Stimulated activated effector memory CD8-positive, alpha-beta T cell treated with anti-CD3 and anti-CD28 coated beads, Interleukin-12 subunit alpha, Interleukin-12 subunit beta, amount 100 ng/mL, for 72 hours (primary cell): Measurements from ENCODE around the gene CALHM4.

Source experiments
- ATAC-seq: fragments of 150-1000 bp; cut with Tn5 transposase; 2 replicates; pipeline ENCODE4 v1.10.0; 2021
- DNase-seq, 2 donors: peaks; one replicate each; pipeline ENCODE4 v3.0.0; 2021 to 2022; ENCODE audit warnings: low spot score in 2 of 2
- H3K27ac Mint-ChIP-seq: one replicate; pipeline ENCODE4 v1.8.0; 2022; ENCODE audit warnings: mild to moderate bottlenecking, mixed read lengths
- H3K36me3 Mint-ChIP-seq: one replicate; pipeline ENCODE4 v1.8.0; 2022; ENCODE audit warnings: mild to moderate bottlenecking, mixed read lengths
- H3K4me1 Mint-ChIP-seq: one replicate; pipeline ENCODE4 v1.8.0; 2022; ENCODE audit warnings: mixed read lengths
- H3K4me3 Mint-ChIP-seq: one replicate; pipeline ENCODE4 v1.8.0; 2022; ENCODE audit warnings: mild to moderate bottlenecking, mixed read lengths
- H3K9me3 Mint-ChIP-seq: one replicate; pipeline ENCODE4 v1.8.0; 2022; ENCODE audit warnings: mixed read lengths

CALHM4 gene

GRCh38 chr6:116562019-116562403 lies 8.5 kb downstream of the CALHM4 start:
- Mint-ChIP-seq H3K36me3 (no peaks in the 10 kb centered on the region), H3K9me3 (no peaks in the 10 kb centered on the region), H3K4me1 (no peaks in the 10 kb centered on the region), H3K27ac (no peak overlapping the region), H3K4me3 (no peak overlapping the region)
- DNase-seq (no peak), ATAC-seq (no peak)

GRCh38 chr6:116562614-116563013 lies 9.1 kb downstream of the CALHM4 start:
- no peaks in the 10 kb centered on the region for H3K36me3 Mint-ChIP-seq
- H3K4me1 Mint-ChIP-seq, result no peaks in the 10 kb centered on the region
- H3K9me3 Mint-ChIP-seq, result no peaks in the 10 kb centered on the region
- ATAC-seq, result no peak
- no peak overlapping the region for H3K27ac Mint-ChIP-seq
- H3K4me3 Mint-ChIP-seq, result no peak overlapping the region
- no peak for DNase-seq

GRCh38 chr6:116563830-116564229 lies 10.3 kb downstream of the CALHM4 start:
- DNase-seq, result no peak
- no peak for ATAC-seq
- Mint-ChIP-seq H3K27ac (no peak overlapping the region), H3K36me3 (no peaks in the 10 kb centered on the region), H3K4me1 (no peaks in the 10 kb centered on the region), H3K4me3 (no peak overlapping the region), H3K9me3 (no peaks in the 10 kb centered on the region)

- H3K36me3 Mint-ChIP-seq, result no peaks in the 10 kb centered on the region
- ATAC-seq (no peak), DNase-seq (no peak)
- no peak overlapping the region for H3K4me3 Mint-ChIP-seq
- H3K4me1 Mint-ChIP-seq, result no peaks in the 10 kb centered on the region
- no peak overlapping the region for H3K27ac Mint-ChIP-seq
- H3K9me3 Mint-ChIP-seq, result no peaks in the 10 kb centered on the region
Observed at GRCh38 chr6:116564311-116564710, 10.8 kb downstream of the CALHM4 start.

GRCh38 chr6:116564921-116565872 lies 11.6 kb downstream of the CALHM4 start:
- DNase-seq (no peak), ATAC-seq (peak; percentile 56)
- H3K4me3 Mint-ChIP-seq, result no peak overlapping the region
- no peaks in the 10 kb centered on the region for H3K4me1 Mint-ChIP-seq
- H3K36me3 Mint-ChIP-seq, result no peaks in the 10 kb centered on the region
- no peak overlapping the region for H3K27ac Mint-ChIP-seq
- no peaks in the 10 kb centered on the region for H3K9me3 Mint-ChIP-seq

- H3K4me3 Mint-ChIP-seq, result no peak overlapping the region
- no peak for DNase-seq
- H3K4me1 Mint-ChIP-seq, result peaks cover 18% of the 10 kb centered on the region
- no peak overlapping the region for H3K27ac Mint-ChIP-seq
- ATAC-seq, result no peak
- peaks cover 11% of the 10 kb centered on the region for H3K36me3 Mint-ChIP-seq
- H3K9me3 Mint-ChIP-seq, result no peaks in the 10 kb centered on the region
Observed at GRCh38 chr6:116568111-116568510, 14.6 kb downstream of the CALHM4 start.

DNA sequence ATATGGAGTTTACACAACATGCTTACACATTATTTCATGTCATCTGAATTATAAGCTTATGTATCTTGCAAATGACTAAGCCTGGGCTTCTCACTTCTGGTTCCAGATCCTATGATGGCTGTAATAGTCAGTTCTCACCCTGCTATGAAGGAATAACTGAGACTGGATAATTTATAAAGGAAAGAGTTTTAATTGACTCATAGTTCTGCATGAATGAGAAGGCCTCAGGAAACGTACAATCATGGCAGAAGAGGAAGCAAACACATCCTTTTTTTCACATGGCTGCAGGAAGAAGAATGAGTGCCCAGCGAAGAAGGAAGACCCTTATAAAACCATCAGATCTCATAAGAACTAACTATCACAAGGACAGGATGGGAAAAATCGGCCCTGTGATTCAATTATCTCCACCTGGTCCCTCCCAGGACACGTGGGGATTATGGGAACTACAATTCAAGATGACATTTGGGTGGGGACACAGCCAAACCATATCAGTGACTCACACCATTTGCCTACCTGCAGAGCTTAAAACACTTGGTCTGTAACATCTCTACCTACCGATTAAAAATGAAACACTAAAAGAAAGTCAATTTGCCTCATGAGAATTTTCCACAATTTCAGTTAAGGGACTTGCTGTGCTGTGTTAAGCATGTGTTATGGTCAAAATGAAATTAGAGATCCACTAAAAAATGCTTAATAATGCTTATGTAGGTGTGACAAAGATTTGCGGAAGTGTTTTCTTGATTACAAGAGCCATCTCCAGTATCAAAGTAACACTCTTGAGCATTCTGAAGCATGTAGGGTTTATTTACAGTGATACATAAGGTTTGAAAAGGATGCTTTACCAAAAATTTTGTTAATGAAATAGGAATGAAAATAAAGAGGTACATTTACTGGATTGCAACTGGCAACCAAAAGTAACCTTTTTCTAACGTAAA lies 15.5 kb downstream of the CALHM4 start:
- Mint-ChIP-seq H3K9me3 (no peaks in the 10 kb centered on the region), H3K36me3 (peaks cover 18% of the 10 kb centered on the region), H3K4me3 (no peak overlapping the region), H3K4me1 (peaks cover 24% of the 10 kb centered on the region), H3K27ac (no peak overlapping the region)
- DNase-seq, result no peak
- ATAC-seq, result no peak

GRCh38 chr6:116570856-116571682 lies 17.5 kb downstream of the CALHM4 start, which contains the start of gene RWDD1:
Gene RWDD1 (plus strand): TSS chr6:116571504. CDS start chr6:116571583, 79 bp downstream.
- DNase-seq, result peak; percentile 91 to 97
- peaks cover 32% of the 10 kb centered on the region for H3K4me1 Mint-ChIP-seq
- H3K36me3 Mint-ChIP-seq, result peaks cover 38% of the 10 kb centered on the region
- H3K27ac Mint-ChIP-seq, result peak within 1 kb of the TSS; percentile 98
- ATAC-seq, result peak; percentile 97
- peak within 1 kb of the TSS; percentile 94 for H3K4me3 Mint-ChIP-seq
- H3K9me3 Mint-ChIP-seq, result no peaks in the 10 kb centered on the region

GRCh38 chr6:116571683-116572000 lies 18.1 kb downstream of the CALHM4 start:
- H3K36me3 Mint-ChIP-seq, result peaks cover 44% of the 10 kb centered on the region
- H3K9me3 Mint-ChIP-seq, result no peaks in the 10 kb centered on the region
- H3K4me1 Mint-ChIP-seq, result peaks cover 37% of the 10 kb centered on the region
- no peak for ATAC-seq
- peak overlapping the region; percentile 98 for H3K27ac Mint-ChIP-seq
- no peak for DNase-seq
- H3K4me3 Mint-ChIP-seq, result peak overlapping the region; percentile 94

DNA sequence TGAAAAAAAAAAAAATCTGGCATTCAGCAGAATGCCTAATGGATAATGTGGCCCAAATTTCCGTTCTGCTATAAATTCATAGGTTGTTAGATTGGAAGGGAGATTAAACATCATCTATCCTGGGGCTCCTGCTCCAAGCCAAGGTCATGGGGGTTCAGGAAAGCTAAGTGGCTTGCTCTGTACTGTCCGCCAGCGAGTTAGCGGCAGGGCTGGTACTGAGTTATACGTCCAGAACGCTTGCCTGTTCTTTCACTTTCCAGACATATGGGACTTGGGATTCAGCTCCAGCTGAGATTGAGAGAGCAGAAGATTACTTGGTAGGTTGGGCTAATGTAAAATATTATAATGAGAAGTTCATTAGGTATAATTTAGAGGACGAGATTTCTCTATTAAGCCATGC lies 18.6 kb downstream of the CALHM4 start:
- H3K27ac Mint-ChIP-seq, result peak overlapping the region; percentile 98
- ATAC-seq (no peak), DNase-seq (no peak)
- peaks cover 39% of the 10 kb centered on the region for H3K4me1 Mint-ChIP-seq
- H3K9me3 Mint-ChIP-seq, result no peaks in the 10 kb centered on the region
- peaks cover 49% of the 10 kb centered on the region for H3K36me3 Mint-ChIP-seq
- H3K4me3 Mint-ChIP-seq, result peak overlapping the region; percentile 94

- H3K36me3 Mint-ChIP-seq, result peaks cover 76% of the 10 kb centered on the region
Observed at GRCh38 chr6:116575227-116575626, 21.7 kb downstream of the CALHM4 start.

DNA sequence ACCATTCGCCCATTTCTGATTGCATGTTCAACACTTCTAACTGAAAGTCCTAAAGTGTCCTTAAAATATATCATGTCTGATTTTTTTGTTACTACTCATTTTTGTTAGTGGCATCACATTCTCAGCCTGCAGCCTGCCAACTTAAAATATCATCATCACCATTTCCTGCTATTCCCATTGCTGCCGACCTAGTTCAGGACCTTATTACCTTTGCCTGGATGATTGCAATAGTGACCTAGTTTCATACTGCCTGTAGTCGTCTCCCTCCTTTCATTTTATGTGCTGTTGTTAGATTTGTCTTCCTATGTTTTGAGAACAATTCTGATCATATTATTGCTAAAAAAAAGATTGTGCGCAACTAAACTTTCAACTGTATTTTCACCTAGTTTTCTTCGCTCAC lies 23.9 kb downstream of the CALHM4 start:
- Mint-ChIP-seq H3K4me1 (peaks cover 34% of the 10 kb centered on the region), H3K36me3 (peaks cover 88% of the 10 kb centered on the region), H3K27ac (no peak overlapping the region), H3K9me3 (no peaks in the 10 kb centered on the region), H3K4me3 (no peak overlapping the region)
- no peak for ATAC-seq
- DNase-seq, result no peak

More at GRCh38 chr6:116575227-116575626, 21.7 kb downstream of the CALHM4 start:
- no peaks in the 10 kb centered on the region for H3K9me3 Mint-ChIP-seq
- peak overlapping the region; percentile 40 for H3K27ac Mint-ChIP-seq
- H3K4me3 Mint-ChIP-seq, result no peak overlapping the region
- peaks cover 46% of the 10 kb centered on the region for H3K4me1 Mint-ChIP-seq
- ATAC-seq, result no peak
- no peak for DNase-seq

DNA sequence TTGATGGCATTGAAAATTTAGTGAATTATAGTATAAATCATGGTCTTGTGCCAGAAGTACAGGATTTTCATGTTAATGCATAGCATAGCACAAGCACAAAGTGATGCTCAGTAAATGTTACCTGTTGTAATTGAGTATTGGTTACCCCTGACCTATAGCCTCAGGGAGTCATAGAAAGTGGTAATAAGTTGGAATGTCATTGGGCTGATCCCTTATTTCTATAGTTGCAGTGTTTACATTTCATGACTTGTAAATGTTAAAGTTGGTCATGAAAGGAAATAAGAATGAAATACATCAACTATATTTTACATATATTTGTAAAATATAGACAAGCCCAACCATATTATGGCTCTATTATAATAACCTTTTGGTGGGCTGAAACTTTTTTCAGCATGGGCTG lies 24.8 kb downstream of the CALHM4 start:
- no peaks in the 10 kb centered on the region for H3K9me3 Mint-ChIP-seq
- no peak for ATAC-seq
- no peak for DNase-seq
- H3K36me3 Mint-ChIP-seq, result peaks cover 96% of the 10 kb centered on the region
- peaks cover 25% of the 10 kb centered on the region for H3K4me1 Mint-ChIP-seq
- no peak overlapping the region for H3K27ac Mint-ChIP-seq
- H3K4me3 Mint-ChIP-seq, result no peak overlapping the region

DNA sequence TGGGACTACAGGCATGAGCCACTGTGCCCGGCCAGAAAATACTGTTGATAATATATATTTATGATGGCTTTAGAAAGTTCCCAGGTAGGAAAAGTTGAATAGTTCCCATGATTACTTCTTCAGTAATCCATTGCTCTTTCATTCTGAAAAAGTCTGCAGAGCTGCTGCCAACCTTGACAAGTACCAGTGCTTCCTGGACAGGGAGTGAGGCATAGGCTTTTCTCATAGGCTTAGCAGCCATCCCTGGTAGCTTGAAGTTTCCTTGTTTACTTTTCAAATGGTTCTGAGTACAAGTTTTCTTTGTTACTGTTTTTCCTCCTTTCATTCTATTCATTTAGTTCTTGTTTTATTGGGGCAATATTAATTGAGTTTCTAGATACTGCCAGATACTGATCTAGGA lies 25.6 kb downstream of the CALHM4 start:
- peaks cover 21% of the 10 kb centered on the region for H3K4me1 Mint-ChIP-seq
- peaks cover 96% of the 10 kb centered on the region for H3K36me3 Mint-ChIP-seq
- DNase-seq, result no peak
- H3K4me3 Mint-ChIP-seq, result no peak overlapping the region
- H3K9me3 Mint-ChIP-seq, result no peaks in the 10 kb centered on the region
- ATAC-seq, result no peak
- no peak overlapping the region for H3K27ac Mint-ChIP-seq

DNA sequence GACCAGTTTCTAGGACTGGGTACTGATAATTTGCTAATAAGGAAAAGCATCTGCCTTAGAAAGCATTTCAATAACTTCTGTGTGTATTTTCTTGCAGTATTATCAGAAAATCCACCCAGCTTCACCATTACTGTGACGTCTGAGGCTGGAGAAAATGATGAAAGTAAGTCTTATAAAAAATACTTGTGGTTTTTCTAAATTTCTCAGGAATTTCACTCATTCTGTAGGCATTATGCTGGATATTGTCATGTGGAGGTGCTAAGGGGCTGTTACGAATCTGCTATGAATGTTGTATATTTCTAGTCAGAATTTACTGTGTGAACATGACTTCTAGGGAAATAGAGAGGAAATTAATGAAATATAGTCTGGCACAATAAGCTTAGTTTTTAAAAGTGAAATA lies 26.6 kb downstream of the CALHM4 start:
- no peak for ATAC-seq
- Mint-ChIP-seq H3K36me3 (peaks cover 96% of the 10 kb centered on the region), H3K4me3 (no peak overlapping the region), H3K27ac (no peak overlapping the region), H3K9me3 (no peaks in the 10 kb centered on the region), H3K4me1 (peaks cover 15% of the 10 kb centered on the region)
- no peak for DNase-seq
